ENCODE measurements around the gene MICU1.
"Not testable (repeated sequence)": the region's sequence is repeated elsewhere in the genome, so short reads cannot be mapped to it uniquely, and the experiment has no call there.

- not testable (repeated sequence) for TF ChIP-seq CTCF (IDR thresholded peaks at IDR 0.05); POLR2AphosphoS5 (IDR thresholded peaks at IDR 0.05; ENCODE audit: insufficient read depth in 1 of 2, low read depth in 1 of 2)
Measured at GRCh38 chr10:72395581-72395980, 230.3 kb downstream of the MICU1 start.
